Mucosa of rectum (tissue), 2 donors: Measurements from ENCODE around the gene MORN5.

ENCODE experiments used
- H3K27ac ChIP-seq, 2 donors: one replicate each; pipeline ENCODE4 v1.7.0; 2013; ENCODE audit warnings: inconsistent platforms in 2 of 2, low read depth in 2 of 2, low read length in 2 of 2
- H3K27me3 ChIP-seq, 2 donors: one replicate each; pipeline ENCODE4 v1.7.0; 2013; ENCODE audit warnings: low read length in 2 of 2; ENCODE audit not compliant: control insufficient read depth in 2 of 2, insufficient read depth in 2 of 2
- H3K36me3 ChIP-seq, 2 donors: one replicate each; pipeline ENCODE4 v1.7.0; 2013; ENCODE audit warnings: low read length in 2 of 2; ENCODE audit not compliant: control insufficient read depth in 2 of 2, insufficient read depth in 2 of 2
- H3K4me1 ChIP-seq, 2 donors: one replicate each; pipeline ENCODE4 v1.7.0; 2013; ENCODE audit warnings: low read length in 2 of 2, mild to moderate bottlenecking in 1 of 2; ENCODE audit not compliant: control insufficient read depth in 2 of 2, insufficient read depth in 2 of 2
- H3K4me3 ChIP-seq, 2 donors: one replicate each; pipeline ENCODE4 v1.7.0; 2013; ENCODE audit warnings: low read length in 2 of 2
- H3K9ac ChIP-seq, 2 donors: one replicate each; pipeline ENCODE4 v1.7.0; 2013; ENCODE audit warnings: low read length in 2 of 2, low read depth in 1 of 2, mild to moderate bottlenecking in 1 of 2
- H3K9me3 ChIP-seq, 2 donors: one replicate each; pipeline ENCODE4 v1.7.0; 2013; ENCODE audit warnings: low read length in 2 of 2; ENCODE audit not compliant: control insufficient read depth in 2 of 2
- donor health status: healthy.
- donor health status: Normal muscosa, but diverticular disease.

The MORN5 gene

GRCh38 chr9:122118343-122119165 is 41.2 kb upstream of the MORN5 start:
- H3K27ac ChIP-seq = no peak overlapping the region
- no peaks in the 10 kb centered on the region for H3K36me3 ChIP-seq
- H3K9ac ChIP-seq = no peak overlapping the region
- H3K9me3 ChIP-seq = no peaks in the 10 kb centered on the region
- peaks cover 0 to 11% of the 10 kb centered on the region in 2 donors for H3K27me3 ChIP-seq
- H3K4me3 ChIP-seq = no peak overlapping the region
- no peaks in the 10 kb centered on the region for H3K4me1 ChIP-seq

GRCh38 chr9:122119166-122119521 is 40.6 kb upstream of the MORN5 start:
- H3K27ac ChIP-seq = no peak overlapping the region
- peaks cover 0 to 11% of the 10 kb centered on the region in 2 donors for H3K27me3 ChIP-seq
- no peaks in the 10 kb centered on the region for H3K9me3 ChIP-seq

DNA sequence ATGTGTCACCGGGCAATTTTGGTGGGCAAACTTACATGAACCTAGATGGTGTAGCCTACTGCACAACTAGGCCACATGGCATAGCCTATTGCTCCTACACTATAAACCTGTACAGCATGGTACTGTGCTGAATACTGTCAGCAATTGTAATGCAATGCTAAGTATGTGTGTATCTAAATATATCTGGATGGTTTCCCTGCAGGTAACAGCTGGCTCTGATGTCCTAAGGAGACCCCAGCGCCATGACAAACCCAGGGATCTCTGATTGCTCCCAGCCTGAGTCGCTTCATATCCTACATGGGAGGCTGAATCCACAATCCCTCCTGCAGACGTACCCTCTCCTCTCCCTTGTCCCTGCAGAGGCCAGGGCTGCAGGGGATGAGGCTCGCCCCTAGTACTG is 40.0 kb upstream of the MORN5 start:
- Histone ChIP-seq H3K4me1 (no peaks in the 10 kb centered on the region), H3K4me3 (no peak overlapping the region), H3K27ac (no peak overlapping the region), H3K9me3 (no peaks in the 10 kb centered on the region), H3K9ac (no peak overlapping the region), H3K36me3 (no peaks in the 10 kb centered on the region), H3K27me3 (peaks cover 0 to 7% of the 10 kb centered on the region in 2 donors)

More at GRCh38 chr9:122119166-122119521, 40.6 kb upstream of the MORN5 start:
- H3K4me3 ChIP-seq = no peak overlapping the region
- no peak overlapping the region for H3K9ac ChIP-seq
- no peaks in the 10 kb centered on the region for H3K36me3 ChIP-seq
- no peaks in the 10 kb centered on the region for H3K4me1 ChIP-seq

GRCh38 chr9:122120316-122121071 is 39.2 kb upstream of the MORN5 start:
- H3K9me3 ChIP-seq = no peaks in the 10 kb centered on the region
- H3K27ac ChIP-seq = no peak overlapping the region
- H3K4me3 ChIP-seq = no peak overlapping the region
- no peak overlapping the region for H3K9ac ChIP-seq
- H3K36me3 ChIP-seq = no peaks in the 10 kb centered on the region
- H3K4me1 ChIP-seq = no peaks in the 10 kb centered on the region
- peaks cover 3 to 8% of the 10 kb centered on the region in 2 donors for H3K27me3 ChIP-seq

DNA sequence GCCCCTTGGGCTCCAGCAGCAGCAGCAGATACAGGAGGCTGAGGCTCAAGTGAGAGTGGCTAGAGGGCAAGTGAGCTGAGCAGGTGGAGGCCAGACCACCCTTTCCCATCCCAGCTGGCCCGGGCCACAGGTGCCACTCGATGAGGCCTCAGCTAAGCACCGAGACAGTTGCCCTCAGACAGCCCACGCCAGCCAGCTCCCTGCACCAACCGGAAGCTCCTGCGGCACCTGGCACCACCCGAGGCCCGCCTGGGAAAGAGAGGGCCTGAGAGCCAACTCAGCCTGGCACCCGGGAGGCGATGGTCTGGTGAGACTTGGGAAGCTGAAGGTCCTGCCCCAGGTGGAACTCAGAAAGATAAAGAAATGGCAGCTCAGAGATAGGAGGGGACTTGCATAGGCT is 38.3 kb upstream of the MORN5 start:
- H3K27me3 ChIP-seq = peaks cover 12% of the 10 kb centered on the region in 2 donors
- H3K9me3 ChIP-seq = no peaks in the 10 kb centered on the region
- H3K4me3 ChIP-seq = no peak overlapping the region
- no peak overlapping the region for H3K9ac ChIP-seq
- H3K36me3 ChIP-seq = no peaks in the 10 kb centered on the region
- H3K4me1 ChIP-seq = peaks cover 0 to 5% of the 10 kb centered on the region in 2 donors
- no peak overlapping the region for H3K27ac ChIP-seq

- no peak overlapping the region for H3K4me3 ChIP-seq
These were observed 37.8 kb upstream of the MORN5 start for GRCh38 chr9:122121931-122122330.

DNA sequence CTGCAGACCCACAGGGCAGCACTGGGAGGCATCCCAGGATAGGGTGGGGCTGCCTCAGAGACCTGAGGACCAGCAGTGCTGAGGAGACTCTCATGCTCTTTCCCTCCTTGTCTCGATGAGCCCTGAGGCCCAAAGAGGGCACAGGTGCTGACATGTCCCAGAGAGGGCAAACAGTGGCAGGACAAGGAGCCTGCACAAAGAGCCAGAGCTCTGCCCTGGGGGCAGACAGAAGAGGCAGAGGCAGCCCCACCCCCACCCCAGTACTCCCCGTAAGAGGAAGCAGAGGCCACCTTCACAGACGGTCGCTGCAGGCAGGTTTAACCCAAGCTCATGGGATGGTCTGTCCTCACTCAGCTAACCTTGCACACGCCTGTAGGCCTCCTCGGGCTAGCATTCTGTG is 37.2 kb upstream of the MORN5 start:
- H3K27ac ChIP-seq = no peak overlapping the region
- no peaks in the 10 kb centered on the region for H3K36me3 ChIP-seq
- H3K4me1 ChIP-seq = peaks cover 0 to 7% of the 10 kb centered on the region in 2 donors
- peaks cover 14 to 17% of the 10 kb centered on the region in 2 donors for H3K27me3 ChIP-seq
- H3K9ac ChIP-seq = no peak overlapping the region
- H3K4me3 ChIP-seq = no peak overlapping the region
- H3K9me3 ChIP-seq = no peaks in the 10 kb centered on the region

More at GRCh38 chr9:122121931-122122330, 37.8 kb upstream of the MORN5 start:
- H3K36me3 ChIP-seq = no peaks in the 10 kb centered on the region
- H3K27me3 ChIP-seq = peaks cover 14% of the 10 kb centered on the region in 2 donors
- no peak overlapping the region for H3K9ac ChIP-seq
- H3K9me3 ChIP-seq = no peaks in the 10 kb centered on the region
- H3K27ac ChIP-seq = no peak overlapping the region
- peaks cover 0 to 7% of the 10 kb centered on the region in 2 donors for H3K4me1 ChIP-seq

GRCh38 chr9:122122903-122123632 is 36.6 kb upstream of the MORN5 start:
- H3K27ac ChIP-seq = no peak overlapping the region
- no peak overlapping the region for H3K4me3 ChIP-seq
- peaks cover 14 to 17% of the 10 kb centered on the region in 2 donors for H3K27me3 ChIP-seq
- H3K9me3 ChIP-seq = no peaks in the 10 kb centered on the region
- no peak overlapping the region for H3K9ac ChIP-seq
- H3K36me3 ChIP-seq = no peaks in the 10 kb centered on the region
- peaks cover 0 to 7% of the 10 kb centered on the region in 2 donors for H3K4me1 ChIP-seq

DNA sequence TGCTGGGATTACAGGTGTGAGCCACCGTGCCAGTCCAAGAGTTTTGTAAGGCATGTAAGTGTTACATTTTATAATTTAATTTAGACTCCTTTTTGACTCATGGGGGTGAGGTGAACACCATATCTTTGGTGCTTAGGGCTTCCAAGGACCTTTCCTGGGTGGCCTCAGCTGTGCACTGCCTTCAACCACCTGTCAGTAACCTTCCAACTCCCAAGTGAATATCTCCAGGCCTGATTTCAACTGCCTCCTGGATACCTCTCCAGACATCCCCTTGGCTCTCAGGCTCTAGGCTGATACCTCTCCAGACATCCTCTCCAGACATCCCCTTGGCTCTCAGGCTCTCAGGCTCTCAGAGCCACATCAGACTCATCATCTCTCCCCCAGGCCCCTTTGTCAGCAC is 35.7 kb upstream of the MORN5 start:
- Histone ChIP-seq H3K27ac (no peak overlapping the region), H3K36me3 (no peaks in the 10 kb centered on the region), H3K4me1 (peaks cover 0 to 7% of the 10 kb centered on the region in 2 donors), H3K4me3 (no peak overlapping the region), H3K9me3 (no peaks in the 10 kb centered on the region), H3K9ac (no peak overlapping the region), H3K27me3 (peaks cover 14 to 17% of the 10 kb centered on the region in 2 donors)

GRCh38 chr9:122124528-122124927 is 35.2 kb upstream of the MORN5 start:
- peaks cover 14 to 17% of the 10 kb centered on the region in 2 donors for H3K27me3 ChIP-seq
- no peaks in the 10 kb centered on the region for H3K9me3 ChIP-seq
- H3K27ac ChIP-seq = no peak overlapping the region
- H3K9ac ChIP-seq = no peak overlapping the region
- no peaks in the 10 kb centered on the region for H3K36me3 ChIP-seq
- H3K4me1 ChIP-seq = peaks cover 0 to 7% of the 10 kb centered on the region in 2 donors
- no peak overlapping the region for H3K4me3 ChIP-seq
